Measurements from ENCODE around the gene MGMT. TPM values are rescaled to one million over a fixed set of nuclear protein-coding genes. Genes with fewer than 3 reads are reported as not detected.

Gene MGMT
- total RNA-seq, 1 experiment from 2014 or later = 18.6 TPM

DNA sequence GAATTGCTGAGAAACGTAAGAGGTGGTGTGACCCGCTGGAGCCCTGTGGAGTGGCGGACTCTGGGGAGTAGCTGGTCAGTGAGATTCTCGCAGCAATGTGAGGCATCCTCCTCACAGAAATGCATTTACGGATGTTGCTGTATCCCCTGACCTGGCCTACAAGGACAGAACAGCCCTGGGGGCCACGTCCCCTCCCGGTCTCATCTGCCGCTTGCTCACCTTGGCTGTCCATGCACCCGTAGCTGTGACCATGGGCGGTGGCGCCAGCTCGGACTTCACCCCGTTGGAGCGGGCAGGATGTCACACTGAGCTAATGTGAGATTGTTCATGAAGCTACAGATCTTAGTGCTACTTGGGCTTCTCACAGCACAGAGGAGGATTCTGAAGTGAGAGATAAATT is 303.2 kb downstream of the MGMT start:
- Histone ChIP-seq H3K27me3 (ENCODE audit: control insufficient read depth, insufficient read depth, low read length) (no peaks in the 10 kb centered on the region), H3K4me3 (ENCODE audit: insufficient read depth, low read depth, low read length) (no peak overlapping the region), H3K36me3 (replicated peaks; ENCODE audit: control insufficient read depth, insufficient read depth, low read length) (no peaks in the 10 kb centered on the region; the same call in 1 of the 2 replicates)
- no peak for DNase-seq

DNA sequence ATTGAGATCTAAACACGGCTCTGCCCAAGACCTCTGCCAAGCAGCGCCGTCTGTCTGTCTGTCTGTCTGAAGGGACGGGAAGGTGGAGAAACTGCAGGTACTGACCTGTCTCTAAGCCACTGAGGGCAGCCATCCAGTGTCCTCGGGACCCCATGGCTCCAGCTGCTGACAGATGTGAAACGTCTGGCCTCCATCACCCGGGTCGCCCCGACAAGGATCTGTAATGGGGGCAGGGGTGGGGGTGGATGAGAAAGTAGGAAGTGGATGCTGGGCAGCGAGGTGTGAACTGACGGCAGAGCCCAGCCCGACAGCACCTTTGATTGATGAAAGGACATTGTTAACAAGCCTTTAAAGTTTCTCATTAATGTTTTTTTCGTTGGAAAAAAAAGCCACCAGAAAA is 304.0 kb downstream of the MGMT start:
- no peak overlapping the region for H3K4me3 ChIP-seq (ENCODE audit: insufficient read depth, low read depth, low read length)
- no peaks in the 10 kb centered on the region; the same call in 1 of the 2 replicates for H3K36me3 ChIP-seq (replicated peaks; ENCODE audit: control insufficient read depth, insufficient read depth, low read length)
- DNase-seq = no peak
- H3K27me3 ChIP-seq (ENCODE audit: control insufficient read depth, insufficient read depth, low read length) = no peaks in the 10 kb centered on the region

DNA sequence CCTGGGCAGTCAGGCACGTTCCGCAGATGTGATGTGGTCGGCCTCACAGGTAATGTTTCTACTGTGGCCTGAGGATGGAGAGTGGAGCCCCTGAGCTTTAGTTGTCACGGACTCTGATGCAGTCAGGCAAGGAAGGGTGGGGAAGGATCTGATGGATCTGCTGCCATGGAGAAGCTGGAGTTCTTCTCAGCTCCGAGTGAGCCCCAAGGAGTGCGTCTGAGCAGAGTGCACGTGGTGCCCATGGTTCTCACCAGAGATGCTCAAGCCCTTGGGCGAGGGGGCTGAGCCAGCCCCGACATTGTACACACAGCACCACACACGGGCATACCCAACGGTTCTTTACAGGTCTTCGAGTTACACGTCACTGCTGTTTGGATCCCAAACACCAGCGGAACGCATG is 304.5 kb downstream of the MGMT start:
- Histone ChIP-seq H3K36me3 (replicated peaks; ENCODE audit: control insufficient read depth, insufficient read depth, low read length) (no peaks in the 10 kb centered on the region; the same call in 1 of the 2 replicates), H3K27me3 (ENCODE audit: control insufficient read depth, insufficient read depth, low read length) (no peaks in the 10 kb centered on the region), H3K4me3 (ENCODE audit: insufficient read depth, low read depth, low read length) (no peak overlapping the region)
- DNase-seq = no peak

DNA sequence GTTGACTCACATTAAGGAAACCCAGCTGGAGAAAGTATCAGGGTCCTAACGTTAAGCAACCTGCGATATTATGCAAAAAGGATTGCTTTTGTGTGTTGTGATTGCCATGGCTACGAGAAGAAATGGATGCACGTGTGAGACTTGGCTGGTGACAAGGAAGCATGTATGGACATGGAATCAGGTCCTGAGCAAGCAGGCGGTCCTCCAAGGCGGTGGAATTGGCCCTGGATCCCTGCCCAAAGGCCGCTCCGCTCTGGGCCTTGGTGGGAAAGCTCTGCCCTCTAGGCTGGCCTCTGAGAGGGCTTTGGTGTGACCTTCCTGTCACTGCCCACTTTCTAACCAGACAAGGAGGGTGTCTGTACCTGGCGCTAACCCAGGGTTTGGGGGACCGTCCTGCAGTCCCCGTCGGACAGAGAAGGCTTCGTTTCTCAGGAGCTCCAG is 305.0 kb downstream of the MGMT start:
- DNase-seq = no peak
- Histone ChIP-seq H3K27me3 (ENCODE audit: control insufficient read depth, insufficient read depth, low read length) (no peaks in the 10 kb centered on the region), H3K4me3 (ENCODE audit: insufficient read depth, low read depth, low read length) (no peak overlapping the region), H3K36me3 (replicated peaks; ENCODE audit: control insufficient read depth, insufficient read depth, low read length) (no peaks in the 10 kb centered on the region; the same call in 1 of the 2 replicates)

DNA sequence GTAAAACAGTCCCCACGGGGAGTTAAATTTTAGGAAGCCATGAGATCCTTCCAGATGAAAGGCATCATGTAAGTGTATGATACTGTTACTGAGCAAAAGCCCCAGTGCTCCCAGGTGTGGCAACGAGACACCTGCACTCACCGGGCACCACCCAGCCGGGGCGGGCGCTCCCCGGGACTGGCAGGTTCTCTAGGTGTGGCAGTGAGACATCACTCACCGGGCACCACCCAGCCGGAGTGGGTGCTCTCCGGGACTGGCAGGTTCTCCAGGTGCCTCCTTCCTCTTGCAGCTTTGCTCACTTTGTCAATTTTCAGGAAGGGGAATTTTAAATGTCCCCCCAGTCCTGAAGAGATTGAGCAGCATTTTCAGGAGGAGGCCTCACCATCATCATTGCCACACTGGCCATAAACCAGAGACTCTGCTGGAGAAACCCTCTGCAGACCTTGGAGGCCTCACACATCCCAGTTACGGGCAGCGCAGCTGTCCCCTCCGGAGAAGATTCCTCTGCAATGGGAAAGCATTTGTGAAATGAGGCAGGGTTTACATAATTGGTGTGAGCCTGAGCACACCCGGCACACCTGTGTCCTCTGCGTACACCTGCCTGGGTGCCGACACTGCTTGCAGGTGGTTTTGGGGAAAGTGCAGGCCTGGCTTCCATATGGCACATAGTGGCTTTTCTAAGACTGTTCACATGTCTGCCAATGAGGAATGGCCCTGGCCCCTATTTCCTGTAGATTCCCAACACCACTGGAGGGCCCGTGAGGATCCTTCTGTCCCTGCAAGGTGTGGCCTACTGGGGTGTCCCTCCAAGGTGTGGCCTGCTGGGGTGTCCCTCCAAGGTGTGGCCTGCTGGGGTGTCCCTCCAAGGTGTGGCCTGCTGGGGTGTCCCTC is 305.7 kb downstream of the MGMT start:
- no peaks in the 10 kb centered on the region for H3K27me3 ChIP-seq (ENCODE audit: control insufficient read depth, insufficient read depth, low read length)
- no peak overlapping the region for H3K4me3 ChIP-seq (ENCODE audit: insufficient read depth, low read depth, low read length)
- no peak for DNase-seq
- no peaks in the 10 kb centered on the region; the same call in 1 of the 2 replicates for H3K36me3 ChIP-seq (replicated peaks; ENCODE audit: control insufficient read depth, insufficient read depth, low read length)

DNA sequence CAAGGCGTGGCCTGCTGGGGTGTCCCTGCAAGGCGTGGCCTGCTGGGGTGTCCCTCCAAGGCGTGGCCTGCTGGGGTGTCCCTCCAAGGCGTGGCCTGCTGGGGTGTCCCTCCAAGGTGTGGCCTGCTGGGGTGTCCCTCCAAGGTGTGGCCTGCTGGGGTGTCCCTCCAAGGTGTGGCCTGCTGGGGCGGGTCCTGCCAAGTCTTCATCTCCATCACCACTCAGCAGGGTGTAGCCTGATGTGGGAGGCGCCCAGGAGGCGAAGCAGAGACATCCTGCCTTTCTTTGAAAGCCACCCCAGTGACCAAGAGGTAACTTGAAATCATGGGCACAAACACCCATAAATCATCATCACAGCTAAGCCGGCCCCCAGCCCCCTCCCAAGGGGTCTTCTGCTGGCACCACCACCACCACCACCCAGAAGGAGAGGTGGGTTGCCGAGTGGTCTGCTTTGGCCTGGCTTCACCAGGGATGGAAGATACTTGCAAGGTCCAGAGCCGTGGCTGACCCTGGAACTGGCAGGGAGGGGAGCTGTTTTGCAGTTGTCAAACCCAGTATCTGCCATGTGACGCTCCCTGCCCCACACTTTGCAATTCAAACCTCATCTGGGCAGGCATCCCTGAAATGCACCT is 306.4 kb downstream of the MGMT start:
- H3K4me3 ChIP-seq (ENCODE audit: insufficient read depth, low read depth, low read length) = no peak overlapping the region
- H3K27me3 ChIP-seq (ENCODE audit: control insufficient read depth, insufficient read depth, low read length) = no peaks in the 10 kb centered on the region
- DNase-seq = no peak
- no peaks in the 10 kb centered on the region; the same call in 1 of the 2 replicates for H3K36me3 ChIP-seq (replicated peaks; ENCODE audit: control insufficient read depth, insufficient read depth, low read length)

DNA sequence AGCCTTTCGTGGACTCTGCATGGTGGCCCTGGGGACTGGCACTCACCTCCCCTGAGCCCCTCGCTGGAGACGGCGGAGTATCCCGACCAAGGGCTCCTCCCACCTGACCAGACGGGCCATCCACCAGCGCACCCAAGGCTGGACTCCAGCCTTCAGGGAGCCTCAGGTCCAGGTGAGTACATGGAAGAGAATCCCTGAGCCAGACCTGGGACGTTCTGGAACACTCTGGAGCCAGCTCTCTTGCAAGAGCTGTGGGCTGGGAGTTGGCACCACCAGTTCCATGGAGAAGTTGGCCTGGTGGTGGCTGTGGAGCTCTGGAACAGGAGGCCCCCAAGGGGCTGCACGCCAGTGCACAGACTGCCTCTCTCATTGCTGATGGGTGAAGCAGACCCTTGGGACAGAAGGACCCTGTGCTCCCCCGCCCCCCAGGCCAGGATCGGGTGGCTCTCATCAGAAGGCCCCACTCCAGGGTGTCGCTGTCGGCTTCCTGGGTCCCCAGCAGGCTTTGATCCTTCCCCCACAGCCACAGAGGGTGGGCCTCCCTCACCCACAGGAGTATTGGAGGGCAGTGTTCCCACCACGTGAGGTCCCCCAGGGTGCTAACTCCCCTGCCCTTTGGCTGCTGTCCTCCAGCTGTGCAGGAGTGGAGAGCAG is 307.2 kb downstream of the MGMT start:
- Histone ChIP-seq H3K27me3 (ENCODE audit: control insufficient read depth, insufficient read depth, low read length) (no peaks in the 10 kb centered on the region), H3K4me3 (ENCODE audit: insufficient read depth, low read depth, low read length) (no peak overlapping the region), H3K36me3 (replicated peaks; ENCODE audit: control insufficient read depth, insufficient read depth, low read length) (no peaks in the 10 kb centered on the region; the same call in 1 of the 2 replicates)
- no peak for DNase-seq

DNA sequence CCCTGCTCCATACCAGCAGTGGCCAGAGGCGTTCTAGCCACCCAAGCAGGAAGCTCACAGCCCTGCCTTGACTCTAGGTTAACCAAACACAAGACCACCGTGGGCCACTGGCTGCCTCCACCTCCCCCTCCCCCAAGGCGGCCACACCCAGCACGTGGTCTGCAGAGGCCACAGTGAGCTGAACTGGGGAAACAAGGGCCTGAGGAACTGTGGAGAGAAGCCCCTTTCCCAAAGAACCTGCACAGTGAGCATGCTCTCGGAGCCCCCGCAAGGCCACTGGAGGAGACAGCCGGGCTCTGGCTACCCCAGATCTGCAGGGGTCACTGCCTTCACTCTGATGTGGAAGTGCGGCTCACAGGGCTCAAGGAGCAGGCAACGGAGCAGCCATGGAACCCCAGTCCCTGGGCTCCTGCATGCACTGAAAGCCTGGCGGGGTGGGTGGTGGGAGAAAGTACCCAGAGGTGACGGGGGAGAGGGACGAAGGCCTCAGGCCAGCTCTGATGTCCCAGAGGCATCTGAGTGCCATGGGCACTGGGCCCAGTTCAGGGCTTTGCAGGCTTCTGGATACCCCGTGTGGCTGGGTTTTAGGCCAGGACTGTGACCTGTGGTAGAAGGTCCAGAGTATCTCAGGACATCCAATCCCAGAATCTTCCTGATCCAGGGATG is 307.8 kb downstream of the MGMT start:
- no peaks in the 10 kb centered on the region for H3K27me3 ChIP-seq (ENCODE audit: control insufficient read depth, insufficient read depth, low read length)
- no peak overlapping the region for H3K4me3 ChIP-seq (ENCODE audit: insufficient read depth, low read depth, low read length)
- no peak for DNase-seq
- no peaks in the 10 kb centered on the region; the same call in 1 of the 2 replicates for H3K36me3 ChIP-seq (replicated peaks; ENCODE audit: control insufficient read depth, insufficient read depth, low read length)

DNA sequence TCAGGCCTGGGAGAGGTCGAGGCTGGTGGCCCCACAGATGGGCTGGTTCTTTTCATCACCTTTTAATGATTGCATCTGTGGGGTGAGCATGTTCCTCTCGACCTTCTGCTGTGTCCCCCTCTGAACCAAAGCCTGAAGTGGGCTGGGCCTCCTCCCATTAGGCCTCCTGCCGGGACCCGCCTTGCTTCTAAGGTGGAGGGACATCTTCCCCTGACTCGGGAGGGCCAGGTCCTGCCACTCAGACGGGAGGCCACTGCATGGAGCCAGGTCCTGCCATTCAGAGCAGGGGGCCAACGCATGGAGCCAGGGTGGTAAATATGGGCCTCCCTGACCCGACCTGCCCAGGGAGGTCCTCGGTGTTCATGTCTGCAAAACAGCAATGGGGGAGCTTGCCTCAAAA is 308.6 kb downstream of the MGMT start:
- Histone ChIP-seq H3K36me3 (replicated peaks; ENCODE audit: control insufficient read depth, insufficient read depth, low read length) (no peaks in the 10 kb centered on the region; the same call in 1 of the 2 replicates), H3K27me3 (ENCODE audit: control insufficient read depth, insufficient read depth, low read length) (no peaks in the 10 kb centered on the region), H3K4me3 (ENCODE audit: insufficient read depth, low read depth, low read length) (no peak overlapping the region)
- no peak for DNase-seq

DNA sequence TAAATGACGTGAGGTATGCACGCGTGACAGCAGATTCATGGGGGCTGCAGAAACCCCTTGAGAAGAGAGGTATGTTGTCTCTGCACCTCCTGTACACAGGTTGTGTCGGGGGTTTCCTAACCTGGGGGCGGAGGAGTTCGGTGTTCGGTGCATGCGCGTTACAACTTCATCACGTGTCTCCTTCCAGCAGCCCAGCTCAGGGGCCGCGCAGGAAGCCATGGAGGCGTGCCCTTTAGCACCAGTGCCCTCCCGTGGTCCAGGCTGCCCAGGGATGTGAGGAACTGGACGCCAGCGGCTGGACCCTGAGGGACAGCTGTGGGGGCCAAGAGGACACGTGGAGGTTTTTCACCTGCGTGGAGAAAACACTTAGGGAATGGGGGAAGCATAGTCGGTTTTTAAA is 310.6 kb downstream of the MGMT start:
- Histone ChIP-seq H3K27me3 (ENCODE audit: control insufficient read depth, insufficient read depth, low read length) (no peaks in the 10 kb centered on the region), H3K4me3 (ENCODE audit: insufficient read depth, low read depth, low read length) (no peak overlapping the region), H3K36me3 (replicated peaks; ENCODE audit: control insufficient read depth, insufficient read depth, low read length) (no peaks in the 10 kb centered on the region)
- DNase-seq = no peak

DNA sequence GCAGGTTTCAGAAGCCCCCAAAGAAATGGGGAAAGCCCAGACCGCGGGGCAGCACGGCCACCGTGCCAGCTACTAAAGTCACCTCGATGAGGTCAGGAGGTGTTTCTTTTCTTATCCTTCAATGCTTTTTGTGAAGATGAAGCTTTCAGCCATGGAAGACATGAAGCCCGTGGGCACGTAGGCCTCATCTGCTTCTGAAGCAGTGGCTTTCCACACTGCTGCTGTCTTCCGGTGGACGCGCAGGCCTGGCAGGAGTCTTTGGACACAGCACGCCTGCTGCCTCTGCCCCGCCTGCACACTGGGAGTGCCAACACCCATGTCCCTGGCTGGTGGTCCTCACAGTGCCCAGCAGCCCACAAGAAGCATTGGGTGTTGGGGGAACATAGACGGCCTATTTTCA is 311.5 kb downstream of the MGMT start:
- Histone ChIP-seq H3K27me3 (ENCODE audit: control insufficient read depth, insufficient read depth, low read length) (no peaks in the 10 kb centered on the region), H3K36me3 (replicated peaks; ENCODE audit: control insufficient read depth, insufficient read depth, low read length) (no peaks in the 10 kb centered on the region), H3K4me3 (ENCODE audit: insufficient read depth, low read depth, low read length) (no peak overlapping the region)
- DNase-seq = no peak

DNA sequence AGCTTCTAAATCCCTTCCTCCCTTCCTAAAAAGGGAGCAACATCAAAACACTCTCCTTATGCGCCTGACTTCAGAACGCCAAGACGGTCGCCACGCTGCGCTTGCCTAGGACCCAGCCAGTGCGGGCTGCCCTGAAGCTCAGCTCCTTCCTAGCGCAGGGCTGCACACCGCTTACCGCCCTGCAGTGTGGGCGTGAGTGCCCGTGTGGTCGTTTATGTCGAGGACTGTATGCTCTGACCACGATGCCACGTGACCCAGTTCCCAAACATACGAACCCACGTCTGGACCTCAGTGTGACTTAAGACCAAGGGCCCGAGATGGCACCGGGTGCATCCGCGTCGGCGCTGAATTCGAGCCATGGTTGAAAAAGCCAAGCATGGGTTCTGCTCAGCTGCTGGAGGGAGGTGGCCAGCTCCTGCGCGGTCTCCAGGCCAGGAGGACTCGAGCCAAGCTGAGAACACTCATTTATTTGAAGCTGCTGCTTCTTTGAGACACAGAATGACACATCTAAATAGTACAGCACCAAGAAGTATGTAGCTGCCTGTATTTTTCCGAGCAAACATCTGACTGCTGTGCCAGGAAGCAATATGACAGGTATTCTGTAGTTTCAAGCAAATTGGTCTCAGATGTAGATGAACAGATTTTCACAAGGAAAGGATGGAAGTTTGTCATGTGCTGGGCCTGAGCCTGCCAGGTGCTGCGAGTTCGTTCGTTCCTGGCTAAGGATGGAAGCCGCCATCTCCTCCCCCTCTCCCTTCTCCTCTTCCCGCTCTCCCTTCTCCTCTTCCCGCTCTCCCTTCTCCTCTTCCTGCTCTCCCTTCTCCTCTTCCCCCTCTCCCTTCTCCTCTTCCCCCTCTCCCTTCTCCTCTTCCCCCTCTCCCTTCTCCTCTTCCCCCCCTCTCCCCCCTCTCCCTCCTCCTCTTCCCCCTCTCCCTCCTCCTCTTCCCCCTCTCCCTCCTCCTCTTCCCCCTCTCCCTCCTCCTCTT is 312.4 kb downstream of the MGMT start:
- no peaks in the 10 kb centered on the region for H3K27me3 ChIP-seq (ENCODE audit: control insufficient read depth, insufficient read depth, low read length)
- H3K4me3 ChIP-seq (ENCODE audit: insufficient read depth, low read depth, low read length) = no peak overlapping the region
- DNase-seq = no peak
- no peaks in the 10 kb centered on the region for H3K36me3 ChIP-seq (replicated peaks; ENCODE audit: control insufficient read depth, insufficient read depth, low read length)

DNA sequence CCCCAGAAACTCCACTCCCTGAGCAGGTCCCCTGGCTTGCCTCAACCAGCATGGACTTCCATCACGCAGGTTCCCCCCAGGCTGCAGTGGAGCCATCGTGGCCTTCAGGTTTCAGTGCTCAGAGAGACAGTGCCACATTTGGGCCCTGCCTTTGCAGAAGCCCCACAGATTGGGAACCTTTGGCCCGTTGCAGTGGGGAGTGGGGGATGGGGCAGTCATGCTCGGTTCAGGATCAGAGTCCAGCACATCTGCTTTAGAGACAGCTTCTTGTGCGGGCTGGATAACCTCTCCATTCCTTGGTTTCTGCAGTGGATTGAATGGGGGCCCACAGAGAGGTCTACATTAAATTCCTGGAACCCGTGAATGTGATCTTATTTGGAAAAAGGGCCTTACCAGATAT is 313.2 kb downstream of the MGMT start:
- Histone ChIP-seq H3K4me3 (ENCODE audit: insufficient read depth, low read depth, low read length) (no peak overlapping the region), H3K36me3 (replicated peaks; ENCODE audit: control insufficient read depth, insufficient read depth, low read length) (no peaks in the 10 kb centered on the region), H3K27me3 (ENCODE audit: control insufficient read depth, insufficient read depth, low read length) (no peaks in the 10 kb centered on the region)
- no peak for DNase-seq

Data from H7 (cell line).